Gastroesophageal sphincter (tissue), 4 donors: Measurements from ENCODE around the gene BLOC1S4. TPM values are rescaled to one million over a fixed set of nuclear protein-coding genes. Genes with fewer than 3 reads are reported as not detected.

Source experiments
- ATAC-seq: fragments of 150-250 bp; one replicate; pipeline ENCODE4 v1.9.1; 2016; ENCODE audit warnings: mild to moderate bottlenecking, moderate library complexity
- H3K27ac ChIP-seq, 4 donors: fragments of 200-600 bp; sonication (generic) in 3 of 4; 1 replicate in 3 of 4; 2 replicates in 1 of 4; pipeline ENCODE4 v1.5.1; 2016 to 2019
- H3K27me3 ChIP-seq: fragments of 200-600 bp; sonication (generic); one replicate; pipeline ENCODE4 v1.5.1; 2019
- H3K36me3 ChIP-seq, 2 donors: fragments of 200-600 bp; sonication (generic); one replicate each; pipeline ENCODE4 v1.5.1; 2019; ENCODE audit warnings: control low read depth in 1 of 2
- H3K4me1 ChIP-seq, 3 donors: fragments of 200-600 bp; sonication (generic); 1 replicate in 2 of 3; 2 replicates in 1 of 3; pipeline ENCODE4 v1.5.1; 2016 to 2019; ENCODE audit warnings: control low read depth in 2 of 3
- H3K4me3 ChIP-seq, 2 donors: fragments of 200-600 bp; sonication (generic); one replicate each; pipeline ENCODE4 v1.5.1; 2019; ENCODE audit warnings: mild to moderate bottlenecking in 1 of 2, moderate library complexity in 1 of 2
- H3K9me3 ChIP-seq, 3 donors: fragments of 200-600 bp; sonication (generic); one replicate each; pipeline ENCODE4 v1.5.1; 2017 to 2019; ENCODE audit warnings: control low read depth in 2 of 3
- CTCF ChIP-seq, 4 experiments: fragments of 200-600 bp in 2 of 4; fragments of 450-650 bp in 2 of 4; sonication (generic) in 1 of 4; IDR thresholded peaks; one replicate each; pipeline ENCODE4 v1.5.1; 2017 to 2019; ENCODE audit warnings: antibody characterized with exemption in 4 of 4, mild to moderate bottlenecking in 2 of 4, moderate library complexity in 2 of 4
- EP300 ChIP-seq: sonication (generic); formaldehyde crosslinking; IDR thresholded peaks from one replicate; pipeline ENCODE4 v1.6.1; 2017; ENCODE audit warnings: antibody characterized with exemption, mild to moderate bottlenecking
- POLR2A ChIP-seq, 2 donors: fragments of 450-650 bp; IDR thresholded peaks; one replicate each; pipeline ENCODE4 v1.6.1; 2017; ENCODE audit warnings: antibody characterized with exemption in 2 of 2, mild to moderate bottlenecking in 2 of 2, moderate library complexity in 1 of 2
- POLR2AphosphoS5 ChIP-seq: sonication (generic); formaldehyde crosslinking; IDR thresholded peaks from one replicate; pipeline ENCODE4 v1.6.1; 2017; ENCODE audit warnings: antibody characterized with exemption
- WGBS, 2 donors: methylation state at CpG; one replicate each; pipeline ENCODE4 v1.1.5; 2018; ENCODE audit warnings: low coverage in 1 of 2; 5-methylcytosine and 5-hydroxymethylcytosine counted together
- total RNA-seq, 4 donors: library from RNA; depleted of rRNA; stranded (reverse); fragments of >200 nt; gene quantifications; one replicate each; pipeline ENCODE4 v1.1.0, GENCODE V29; 2016

BLOC1S4 gene
- total RNA-seq, 4 donors from 2014 or later: 10.1 to 20.7 (median 18.7) TPM

DNA sequence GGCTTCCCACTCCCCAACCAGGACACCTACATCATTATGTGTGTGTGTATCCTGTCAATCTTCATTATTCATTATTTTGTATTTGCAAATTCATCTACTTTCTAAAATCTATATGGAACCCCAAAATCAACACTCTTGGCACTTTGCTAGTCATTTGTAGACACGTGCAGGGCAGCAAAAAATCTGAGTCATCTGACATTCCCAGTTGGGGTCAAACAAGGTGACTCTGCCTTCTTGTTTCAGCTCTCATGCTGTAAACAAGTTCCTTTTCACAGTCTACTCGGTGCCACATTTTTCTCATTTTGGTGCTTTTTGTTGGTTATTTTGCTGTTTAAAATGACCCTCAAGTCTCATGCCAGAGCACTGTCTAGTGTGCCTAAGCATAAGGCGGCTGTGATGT is 12.2 kb upstream of the BLOC1S4 start:
- H3K27me3 ChIP-seq: no peaks in the 10 kb centered on the region
- H3K27ac ChIP-seq: no peak overlapping the region
- no peak for ATAC-seq

GRCh38 chr4:6705646-6706045 is 10.3 kb upstream of the BLOC1S4 start:
- 91 to 95% methylated on average over 2 of the region's 2 CpGs for WGBS, 2 donors
- no peak for ATAC-seq
- Histone ChIP-seq H3K9me3 (no peaks in the 10 kb centered on the region), H3K4me3 (no peak overlapping the region), H3K4me1 (peaks cover 0 to 67% (median 16%) of the 10 kb centered on the region in 3 donors), H3K27me3 (no peaks in the 10 kb centered on the region), H3K27ac (no peak overlapping the region), H3K36me3 (peaks cover 0 to 25% of the 10 kb centered on the region in 2 donors)
- no peak for TF ChIP-seq CTCF (IDR thresholded peaks at IDR 0.05)
- TF ChIP-seq POLR2A (IDR thresholded peaks at IDR 0.05): no peak
- TF ChIP-seq EP300: no peak
- no peak for TF ChIP-seq POLR2AphosphoS5

More for the DNA sequence above, 12.2 kb upstream of the BLOC1S4 start:
- TF ChIP-seq CTCF (IDR thresholded peaks at IDR 0.05): no peak
- no peak for TF ChIP-seq EP300
- no peak for TF ChIP-seq POLR2A (IDR thresholded peaks at IDR 0.05)
- TF ChIP-seq POLR2AphosphoS5: no peak
- WGBS, 2 donors: 28 to 52% methylated on average over 3 of the region's 3 CpGs
- Histone ChIP-seq H3K9me3 (no peaks in the 10 kb centered on the region), H3K36me3 (peaks cover 0 to 40% of the 10 kb centered on the region in 2 donors), H3K4me1 (peaks cover 0 to 58% (median 12%) of the 10 kb centered on the region in 3 donors), H3K4me3 (no peak overlapping the region)

GRCh38 chr4:6706173-6706572 is 9.8 kb upstream of the BLOC1S4 start:
- TF ChIP-seq POLR2AphosphoS5: no peak
- no peak for TF ChIP-seq EP300
- ATAC-seq: no peak
- no peak overlapping the region for H3K27ac ChIP-seq
- H3K36me3 ChIP-seq: peaks cover 0 to 24% of the 10 kb centered on the region in 2 donors
- no peaks in the 10 kb centered on the region for H3K27me3 ChIP-seq
- 89 to 92% methylated on average over 5 of the region's 5 CpGs for WGBS, 2 donors
- H3K4me3 ChIP-seq: no peak overlapping the region
- H3K9me3 ChIP-seq: no peaks in the 10 kb centered on the region
- H3K4me1 ChIP-seq: peaks cover 0 to 67% (median 16%) of the 10 kb centered on the region in 3 donors

- 0 to 1% methylated on average over 7 to 49 of the region's 72 CpGs for WGBS, 2 donors
Measured at GRCh38 chr4:6709230-6710114, 6.5 kb upstream of the BLOC1S4 start, which contains the start of gene MRFAP1L1. MRFAP1L1 (minus strand) TSS chr4:6709865; CDS start chr4:6709629, 236 bp downstream.

More at GRCh38 chr4:6709230-6710114, 6.5 kb upstream of the BLOC1S4 start, which contains the start of gene MRFAP1L1:
- ATAC-seq: peak; percentile 92
- Histone ChIP-seq H3K36me3 (peaks cover 0 to 10% of the 10 kb centered on the region in 2 donors), H3K27ac (peak within 1 kb of the TSS; percentile 66 to 86 (median 84)), H3K27me3 (no peaks in the 10 kb centered on the region), H3K4me1 (peaks cover 0 to 51% (median 16%) of the 10 kb centered on the region in 3 donors), H3K4me3 (peak within 1 kb of the TSS; percentile 66 to 70), H3K9me3 (no peaks in the 10 kb centered on the region)
- peak; percentile 8 to 23 for TF ChIP-seq POLR2A (IDR thresholded peaks at IDR 0.05)
- peak in 2 of 4 experiments; percentile 23 to 35 for TF ChIP-seq CTCF (IDR thresholded peaks at IDR 0.05)
- peak; percentile 45 for TF ChIP-seq POLR2AphosphoS5
- no peak for TF ChIP-seq EP300
